Effector CD4-positive, alpha-beta T cell (primary cell): ENCODE results near the gene DCTN2.
"Not testable (repeated sequence)": the region's sequence is repeated elsewhere in the genome, so short reads cannot be mapped to it uniquely, and the experiment has no call there.

Source experiments
- DNase-seq: peaks from one replicate; pipeline ENCODE4 v3.0.0-alpha.2; 2020

Gene DCTN2

DNA sequence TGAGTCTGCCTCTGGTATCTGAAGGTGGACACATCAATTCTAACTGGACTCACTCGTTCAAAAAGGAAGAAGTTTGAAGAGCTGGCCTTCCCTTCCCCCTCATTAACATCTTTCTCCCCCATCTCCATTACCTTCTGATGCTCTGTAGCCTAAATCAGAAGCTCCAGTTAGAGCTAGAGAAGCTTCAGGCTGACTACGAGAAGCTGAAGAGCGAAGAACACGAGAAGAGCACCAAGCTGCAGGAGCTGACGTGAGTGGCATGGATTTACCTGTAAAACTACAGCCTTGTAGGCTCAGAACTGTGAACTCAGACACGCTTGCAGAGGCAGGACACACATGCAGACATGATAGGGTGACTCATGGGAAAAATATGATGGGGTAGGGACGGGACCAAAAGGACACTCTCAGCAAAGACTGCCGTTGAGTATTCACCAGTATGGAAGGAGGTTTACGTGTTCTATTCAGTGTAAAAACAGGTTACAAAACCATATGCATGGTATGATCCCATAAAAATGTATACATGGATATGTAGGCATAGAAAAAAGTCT lies 29.7 kb upstream of the DCTN2 start:
- no peak for DNase-seq

DNA sequence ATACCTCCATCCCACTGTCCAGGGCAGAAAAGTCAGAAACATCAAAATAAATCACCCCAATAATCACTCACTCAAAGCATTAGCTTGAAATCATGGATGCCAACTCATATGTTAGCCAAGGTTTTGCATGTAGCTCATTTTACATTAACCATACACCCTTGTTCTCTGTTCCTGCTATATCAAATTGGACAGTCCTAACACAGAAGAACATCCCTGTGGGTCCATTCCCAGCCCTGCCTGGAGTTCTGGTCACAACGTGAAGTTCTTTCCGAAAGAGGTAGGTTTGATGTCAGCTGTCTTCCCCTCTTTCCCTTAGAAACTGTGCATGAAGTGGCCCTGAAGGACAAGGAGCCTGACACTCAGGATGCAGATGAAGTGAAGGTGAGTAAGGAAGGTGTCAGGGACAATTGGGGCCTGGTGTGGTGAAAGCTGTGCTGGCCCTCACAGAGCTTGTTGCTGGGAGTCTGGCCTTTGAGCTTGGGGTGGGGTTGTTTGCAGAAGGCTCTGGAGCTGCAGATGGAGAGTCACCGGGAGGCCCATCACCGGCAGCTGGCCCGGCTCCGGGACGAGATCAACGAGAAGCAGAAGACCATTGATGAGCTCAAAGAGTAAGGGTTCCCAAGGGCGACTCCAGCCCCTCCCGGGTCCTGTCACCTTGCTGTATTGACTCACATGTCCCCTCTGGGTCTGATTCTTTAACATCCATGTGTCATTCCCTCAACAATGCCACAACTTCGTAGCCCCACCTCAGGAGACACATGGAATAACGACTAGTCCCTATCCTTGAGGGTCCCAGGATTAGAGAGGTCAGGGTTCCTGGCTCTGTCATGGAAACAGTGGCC lies 29.0 kb upstream of the DCTN2 start:
- DNase-seq: no peak

DNA sequence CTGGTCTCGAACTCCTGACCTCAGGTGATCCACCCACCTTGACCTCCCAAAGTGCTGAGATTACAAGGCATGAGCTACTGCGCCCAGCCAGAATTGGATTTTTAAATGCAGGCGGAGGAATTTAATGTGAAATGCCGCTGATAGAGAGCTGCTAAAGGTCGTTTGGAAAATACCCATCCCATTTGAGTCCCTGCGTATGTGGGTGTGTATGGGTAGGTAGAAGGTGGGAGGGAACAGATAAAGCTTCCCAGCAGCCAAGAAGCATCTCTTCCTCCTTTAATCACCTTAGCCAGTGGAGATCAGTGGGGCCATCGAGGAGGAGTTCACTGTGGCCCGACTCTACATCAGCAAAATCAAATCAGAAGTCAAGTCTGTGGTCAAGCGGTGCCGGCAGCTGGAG lies 27.8 kb upstream of the DCTN2 start:
- no peak for DNase-seq

DNA sequence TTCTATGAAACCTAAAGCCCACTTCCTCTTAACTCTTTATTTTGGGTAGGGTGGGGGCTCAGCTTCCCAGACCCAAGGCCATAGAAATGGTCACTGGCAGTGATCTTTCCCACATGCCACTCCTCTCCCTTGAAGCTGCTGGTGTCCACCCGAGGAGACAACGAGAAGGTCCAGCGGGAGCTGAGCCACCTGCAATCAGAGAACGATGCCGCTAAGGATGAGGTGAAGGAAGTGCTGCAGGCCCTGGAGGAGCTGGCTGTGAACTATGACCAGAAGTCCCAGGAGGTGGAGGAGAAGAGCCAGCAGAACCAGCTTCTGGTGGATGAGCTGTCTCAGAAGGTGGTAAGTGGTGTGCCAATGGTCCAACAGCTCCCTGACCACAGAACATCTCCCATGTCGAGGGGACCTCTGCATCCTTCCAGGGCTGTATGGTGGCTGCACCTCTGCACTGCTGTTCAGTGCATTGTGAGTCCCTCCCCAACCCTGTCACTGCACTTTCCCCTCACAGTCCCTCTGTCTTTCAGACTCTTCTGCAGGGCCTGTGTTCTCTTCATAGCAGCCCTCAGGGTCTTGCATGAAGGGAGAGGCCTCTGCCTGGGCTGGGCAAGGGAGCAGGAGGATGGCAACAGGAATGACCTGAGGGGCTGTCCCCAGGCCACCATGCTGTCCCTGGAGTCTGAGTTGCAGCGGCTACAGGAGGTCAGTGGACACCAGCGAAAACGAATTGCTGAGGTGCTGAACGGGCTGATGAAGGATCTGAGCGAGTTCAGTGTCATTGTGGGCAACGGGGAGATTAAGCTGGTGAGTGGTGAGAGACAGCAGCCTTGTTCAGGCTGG lies 25.2 kb upstream of the DCTN2 start:
- no peak for DNase-seq

DNA sequence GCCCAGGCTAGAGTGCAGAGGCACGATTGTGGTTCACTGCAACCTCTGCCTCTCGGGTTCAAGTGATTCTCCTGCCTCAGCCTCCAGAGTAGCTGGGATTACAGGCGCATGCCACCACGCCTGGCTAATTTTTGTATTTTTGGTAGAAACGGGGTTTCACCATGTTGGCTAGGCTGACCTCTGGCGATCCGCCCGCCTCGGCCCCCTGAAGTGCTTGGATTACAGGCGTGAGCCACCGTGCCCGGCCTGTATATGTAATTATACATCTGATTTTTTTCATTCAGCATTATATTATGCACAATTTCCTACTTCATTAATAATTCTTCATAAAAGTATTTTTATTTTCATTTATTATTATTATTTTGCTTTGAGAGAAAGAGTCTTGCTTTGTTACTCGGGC lies 23.4 kb upstream of the DCTN2 start:
- DNase-seq: not testable (repeated sequence)

DNA sequence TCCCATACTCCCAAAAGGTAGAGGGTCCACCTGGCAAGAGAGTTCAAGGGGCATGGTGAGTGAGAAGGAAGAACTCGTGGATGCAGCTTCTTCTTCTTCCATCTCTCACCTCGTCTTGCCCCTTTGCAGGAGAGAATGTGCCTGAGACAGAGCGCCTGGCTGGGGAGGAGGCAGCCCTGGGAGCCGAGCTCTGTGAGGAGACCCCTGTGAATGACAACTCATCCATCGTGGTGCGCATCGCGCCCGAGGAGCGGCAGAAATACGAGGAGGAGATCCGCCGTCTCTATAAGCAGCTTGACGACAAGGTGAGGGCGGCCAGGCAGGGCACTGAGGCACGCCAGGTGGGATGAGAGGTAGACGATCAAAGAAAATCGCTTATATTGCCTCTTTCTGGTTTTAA lies 22.9 kb upstream of the DCTN2 start:
- no peak for DNase-seq

DNA sequence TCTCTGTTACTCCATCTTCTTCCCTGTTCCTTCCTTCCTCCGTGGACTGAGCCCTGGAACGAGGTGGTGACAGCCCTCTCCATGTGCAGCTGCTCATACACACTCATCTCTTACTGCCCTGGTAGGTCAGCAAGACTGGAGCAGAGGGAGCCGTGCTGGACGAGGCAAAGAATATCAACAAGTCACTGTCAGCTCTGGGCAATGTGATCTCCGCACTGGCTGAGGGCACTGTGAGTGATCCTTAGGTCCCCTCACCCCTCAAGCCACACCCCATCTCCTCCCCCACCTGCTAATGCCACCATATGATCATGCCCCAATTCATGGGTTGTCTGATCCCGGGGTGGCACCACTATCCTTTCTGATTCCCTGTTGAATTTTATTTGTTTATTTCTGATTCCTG lies 21.8 kb upstream of the DCTN2 start:
- DNase-seq: no peak

- DNase-seq: no peak
Observed at GRCh38 chr12:57564178-57564740, 17.3 kb upstream of the DCTN2 start.

DNA sequence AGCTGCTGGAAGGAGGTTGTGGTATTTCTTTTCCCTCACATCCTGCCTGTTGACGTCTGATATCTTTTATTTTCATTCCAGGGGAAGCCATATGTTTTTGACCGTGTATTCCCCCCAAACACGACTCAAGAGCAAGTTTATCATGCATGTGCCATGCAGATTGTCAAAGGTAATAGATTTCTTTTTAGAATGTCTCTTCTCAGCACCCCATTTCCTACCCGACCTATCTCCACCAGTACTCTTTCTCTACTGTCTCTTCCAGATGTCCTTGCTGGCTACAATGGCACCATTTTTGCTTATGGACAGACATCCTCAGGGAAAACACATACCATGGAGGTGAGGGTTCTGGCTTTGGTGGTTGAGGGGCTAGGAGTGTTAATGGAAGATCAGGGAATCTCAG lies 16.4 kb upstream of the DCTN2 start:
- DNase-seq: no peak

GRCh38 chr12:57561117-57561516 lies 14.1 kb upstream of the DCTN2 start:
- DNase-seq: not testable (repeated sequence)

DNA sequence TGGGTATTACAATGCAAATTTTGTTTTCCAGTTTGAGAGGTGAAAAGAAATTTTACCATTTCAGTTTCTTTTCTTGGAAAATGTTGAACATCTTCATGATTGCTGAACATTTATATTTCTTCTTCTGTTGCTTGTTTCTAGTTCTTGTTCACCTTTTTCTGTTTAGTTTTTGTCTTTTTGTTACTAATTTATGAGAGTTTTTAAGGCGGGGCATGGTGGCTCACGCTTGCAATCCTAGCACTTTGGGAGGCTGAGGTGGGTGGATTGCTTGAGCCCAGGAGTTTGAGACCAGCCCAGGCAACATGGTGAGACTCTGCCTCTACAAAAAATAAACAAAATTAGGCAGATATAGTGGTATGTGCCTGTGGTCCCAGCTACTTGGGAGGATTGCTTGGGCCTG lies 13.5 kb upstream of the DCTN2 start:
- no peak for DNase-seq

DNA sequence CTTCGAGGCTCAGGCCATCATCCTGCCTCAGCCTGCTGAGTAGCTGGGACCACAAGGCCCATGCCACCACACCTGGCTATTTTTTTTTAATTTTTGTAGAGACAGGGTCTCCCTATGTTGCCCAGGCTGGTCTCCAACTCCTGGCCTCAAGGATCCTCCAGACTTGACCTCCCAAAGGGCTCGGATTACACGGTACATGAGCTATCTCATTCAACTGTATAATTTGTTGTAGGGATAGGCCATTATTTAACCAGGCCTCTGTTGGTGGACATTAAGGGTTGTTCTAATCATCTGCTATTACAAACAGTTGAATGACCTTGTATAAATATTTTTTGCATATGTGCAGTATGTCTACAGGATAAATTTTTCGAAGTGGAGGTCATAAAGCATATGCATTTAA lies 11.9 kb upstream of the DCTN2 start:
- no peak for DNase-seq

GRCh38 chr12:57554897-57555296 lies 7.9 kb upstream of the DCTN2 start:
- DNase-seq: no peak

- DNase-seq: no peak
Observed at GRCh38 chr12:57554453-57554852, 7.5 kb upstream of the DCTN2 start.

DNA sequence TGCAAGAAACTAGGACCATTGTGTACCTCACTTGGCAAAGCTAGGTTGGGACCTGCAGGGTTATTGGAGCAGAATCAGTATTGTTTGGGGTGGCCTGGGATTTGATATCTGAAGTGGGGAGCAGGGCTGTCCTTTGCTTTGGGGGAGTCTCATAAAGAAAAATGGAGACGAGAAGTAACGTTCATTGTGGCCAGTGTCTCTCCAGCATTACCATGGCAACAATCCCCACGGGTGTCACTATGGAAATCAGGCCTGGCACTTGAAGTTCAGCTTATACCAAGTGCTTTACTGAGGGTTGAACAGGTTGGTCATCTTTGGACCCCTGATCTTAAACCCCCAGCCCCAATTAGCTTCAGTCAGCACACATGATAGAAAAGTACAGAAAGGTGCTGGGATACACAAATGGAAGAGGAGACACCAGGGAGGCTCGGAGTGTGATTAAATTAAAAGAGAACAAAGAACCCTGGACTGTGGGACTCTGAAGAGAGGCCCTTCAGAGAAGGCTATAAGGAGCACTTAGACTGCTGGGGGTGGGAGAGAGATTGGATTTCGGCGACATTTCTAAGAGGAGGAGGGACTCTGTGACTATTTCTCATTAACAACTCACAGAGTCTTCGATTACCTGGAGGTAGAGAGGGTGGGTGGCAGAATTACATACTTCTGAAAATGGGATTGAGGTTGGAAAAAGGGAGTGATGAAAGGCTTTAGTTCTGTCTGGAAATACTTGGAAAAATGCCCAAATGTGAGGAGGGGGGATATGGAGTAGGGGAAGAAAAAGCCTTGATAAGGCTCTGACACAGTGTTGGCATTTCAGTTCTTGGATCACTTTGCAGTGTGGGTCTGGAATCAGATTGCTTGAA lies 6.6 kb upstream of the DCTN2 start:
- DNase-seq: no peak

DNA sequence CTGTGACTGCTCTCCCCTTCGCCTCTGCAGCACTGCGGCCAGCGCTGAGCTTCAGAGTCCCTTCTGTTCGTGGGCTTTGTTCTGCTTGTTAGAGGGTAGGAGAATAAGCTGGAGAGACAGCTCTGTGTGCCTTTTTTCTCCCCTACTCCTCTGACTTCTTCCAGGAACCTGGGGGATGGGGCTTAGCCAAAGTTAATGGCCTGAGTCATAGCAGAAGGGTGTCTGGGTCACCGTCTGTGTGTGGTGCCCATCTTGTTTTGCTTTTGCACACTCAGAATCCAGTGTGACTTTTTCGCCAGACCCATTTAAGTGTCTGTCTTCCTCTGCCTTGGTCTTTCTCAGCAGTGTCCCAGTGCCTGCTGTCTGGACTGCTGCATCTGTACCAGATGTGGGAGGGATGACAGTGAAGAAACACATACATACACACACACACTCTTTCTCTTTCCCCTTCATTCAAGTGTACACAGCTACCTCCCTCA lies 5.9 kb upstream of the DCTN2 start:
- DNase-seq: no peak

DNA sequence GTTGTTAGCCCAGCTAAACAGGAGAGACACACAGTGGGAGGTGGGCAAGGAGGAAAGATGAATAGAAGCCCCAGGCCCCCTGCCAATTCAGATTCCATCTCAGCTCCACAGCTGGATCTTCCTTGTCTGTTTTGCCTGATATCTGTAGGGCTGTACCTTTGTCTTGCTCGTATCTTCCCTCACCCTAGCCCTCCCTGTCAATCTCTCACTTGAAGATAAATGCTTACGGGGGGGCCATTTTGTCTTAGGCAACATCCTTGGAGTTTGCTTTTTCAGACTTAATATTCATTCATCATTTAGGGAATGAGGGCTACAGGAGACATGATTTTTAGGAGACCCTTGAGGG lies 5.3 kb upstream of the DCTN2 start:
- DNase-seq: no peak

DNA sequence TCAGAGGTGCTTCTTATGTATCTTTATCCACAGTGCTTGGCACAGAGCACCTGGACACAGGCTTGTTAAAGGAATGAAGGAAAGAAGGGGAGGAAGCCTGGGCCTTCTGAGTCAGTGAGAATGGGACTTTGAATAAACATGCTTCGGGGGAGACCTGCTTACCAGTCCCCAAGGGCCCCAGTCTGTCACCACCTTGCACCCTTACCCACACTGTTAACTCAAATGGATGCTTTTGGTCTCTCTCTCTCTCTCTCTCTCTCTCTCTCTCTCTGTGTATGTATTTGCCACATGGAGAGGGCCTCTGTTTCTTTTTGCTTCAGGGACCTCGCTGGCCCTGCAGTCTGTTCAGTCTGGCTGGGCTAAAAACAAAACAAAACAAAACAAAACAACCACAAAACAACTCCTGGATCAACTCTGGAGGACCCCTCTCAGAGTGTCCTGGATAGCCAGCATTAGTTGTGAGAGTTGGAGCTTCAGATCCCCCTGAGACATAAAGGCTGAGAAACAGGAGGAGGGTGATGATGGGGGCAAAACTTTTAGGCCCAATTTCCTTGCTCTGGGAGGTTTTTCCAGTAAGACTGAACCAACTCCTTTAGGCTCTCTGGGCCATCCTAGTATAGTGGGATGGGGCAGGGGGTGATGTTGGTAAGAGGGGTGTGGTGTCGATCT lies 4.8 kb upstream of the DCTN2 start:
- DNase-seq: no peak

- no peak for DNase-seq
Observed at GRCh38 chr12:57550641-57551549, 3.9 kb upstream of the DCTN2 start.

GRCh38 chr12:57549909-57550640 lies 3.1 kb upstream of the DCTN2 start, which contains the start of gene KIF5A:
Gene KIF5A (plus strand): TSS chr12:57550044. CDS start chr12:57550272, 228 bp downstream.
- peak; percentile 34 for DNase-seq
